Spleen (tissue), 7 donors: Measurements from ENCODE around the gene PRSS57.
A peak's percentile ranks its signal among the peaks of the same experiment; 100 is the strongest.

Experiments
- POLR2AphosphoS5 ChIP-seq, 3 donors: sonication (generic); formaldehyde crosslinking; IDR thresholded peaks; one replicate each; pipeline ENCODE4 v1.5.1; 2017; ENCODE audit warnings: antibody characterized with exemption in 3 of 3
- TF ChIP-seq, protein P1 (sequence below), 11 experiments: fragments of 200-600 bp in 7 of 11; fragments of 450-650 bp in 4 of 11; sonication (generic) in 4 of 11; IDR thresholded peaks in 8 of 11; conservative IDR thresholded peaks in 3 of 11; 1 replicate in 7 of 11; 2 replicates in 4 of 11; pipeline versions ENCODE4 v1.4.0 to v1.8.0; 2016 to 2021; ENCODE audit warnings: antibody characterized with exemption in 11 of 11, inconsistent platforms in 4 of 11, mild to moderate bottlenecking in 1 of 11
- donor health status: DM: no; HTN: no; CAD: no; lungs with moderate emphysema.
- donor health status: DM: no; HTN: no; CAD: no.
- donor health status: DM: no; HTN: no; CAD: no.

DNA sequence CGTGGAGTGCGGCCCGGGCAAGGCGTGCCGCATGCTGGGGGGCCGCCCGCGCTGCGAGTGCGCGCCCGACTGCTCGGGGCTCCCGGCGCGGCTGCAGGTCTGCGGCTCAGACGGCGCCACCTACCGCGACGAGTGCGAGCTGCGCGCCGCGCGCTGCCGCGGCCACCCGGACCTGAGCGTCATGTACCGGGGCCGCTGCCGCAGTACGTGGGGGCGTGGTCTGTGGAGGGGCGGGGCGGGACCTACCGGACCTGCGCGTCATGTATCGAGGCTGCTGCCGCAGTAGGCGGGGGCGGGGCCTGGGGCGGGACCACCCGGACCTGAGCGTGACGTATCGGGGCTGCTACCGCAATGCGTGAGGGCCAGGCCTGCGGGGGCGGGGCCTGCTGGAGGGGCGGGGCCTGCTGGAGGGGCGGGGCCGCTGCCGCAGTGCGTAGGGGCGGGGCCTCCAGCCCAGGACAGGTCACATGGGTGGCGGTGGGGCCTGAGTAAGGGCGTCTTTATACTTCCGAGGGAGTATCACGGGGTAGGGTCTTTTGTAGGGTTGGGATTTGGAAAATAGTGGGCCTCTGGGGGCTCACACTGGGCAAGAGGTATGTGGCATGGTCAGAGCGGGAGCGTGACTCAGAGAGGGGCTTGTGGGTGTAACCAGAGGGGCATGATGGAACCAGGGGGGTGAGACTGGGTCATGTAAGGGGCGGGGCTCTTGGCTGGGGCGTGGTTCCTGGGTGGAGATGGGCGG lies 14.8 kb downstream of the PRSS57 start:
- TF ChIP-seq, protein P1, sequence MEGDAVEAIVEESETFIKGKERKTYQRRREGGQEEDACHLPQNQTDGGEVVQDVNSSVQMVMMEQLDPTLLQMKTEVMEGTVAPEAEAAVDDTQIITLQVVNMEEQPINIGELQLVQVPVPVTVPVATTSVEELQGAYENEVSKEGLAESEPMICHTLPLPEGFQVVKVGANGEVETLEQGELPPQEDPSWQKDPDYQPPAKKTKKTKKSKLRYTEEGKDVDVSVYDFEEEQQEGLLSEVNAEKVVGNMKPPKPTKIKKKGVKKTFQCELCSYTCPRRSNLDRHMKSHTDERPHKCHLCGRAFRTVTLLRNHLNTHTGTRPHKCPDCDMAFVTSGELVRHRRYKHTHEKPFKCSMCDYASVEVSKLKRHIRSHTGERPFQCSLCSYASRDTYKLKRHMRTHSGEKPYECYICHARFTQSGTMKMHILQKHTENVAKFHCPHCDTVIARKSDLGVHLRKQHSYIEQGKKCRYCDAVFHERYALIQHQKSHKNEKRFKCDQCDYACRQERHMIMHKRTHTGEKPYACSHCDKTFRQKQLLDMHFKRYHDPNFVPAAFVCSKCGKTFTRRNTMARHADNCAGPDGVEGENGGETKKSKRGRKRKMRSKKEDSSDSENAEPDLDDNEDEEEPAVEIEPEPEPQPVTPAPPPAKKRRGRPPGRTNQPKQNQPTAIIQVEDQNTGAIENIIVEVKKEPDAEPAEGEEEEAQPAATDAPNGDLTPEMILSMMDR (IDR thresholded peaks at IDR 0.05 in 8 of 11, conservative IDR thresholded peaks at IDR 0.05 in 3 of 11): peak in 9 of 11 experiments; percentile 21 to 78 (median 60)
- peak; percentile 85 to 92 (median 89) for TF ChIP-seq POLR2AphosphoS5 (IDR thresholded peaks at IDR 0.05)
